Measurements from ENCODE around the gene HSPA1B.
"Not testable (repeated sequence)": the region's sequence is repeated elsewhere in the genome, so short reads cannot be mapped to it uniquely, and the experiment has no call there.

HSPA1B gene

DNA sequence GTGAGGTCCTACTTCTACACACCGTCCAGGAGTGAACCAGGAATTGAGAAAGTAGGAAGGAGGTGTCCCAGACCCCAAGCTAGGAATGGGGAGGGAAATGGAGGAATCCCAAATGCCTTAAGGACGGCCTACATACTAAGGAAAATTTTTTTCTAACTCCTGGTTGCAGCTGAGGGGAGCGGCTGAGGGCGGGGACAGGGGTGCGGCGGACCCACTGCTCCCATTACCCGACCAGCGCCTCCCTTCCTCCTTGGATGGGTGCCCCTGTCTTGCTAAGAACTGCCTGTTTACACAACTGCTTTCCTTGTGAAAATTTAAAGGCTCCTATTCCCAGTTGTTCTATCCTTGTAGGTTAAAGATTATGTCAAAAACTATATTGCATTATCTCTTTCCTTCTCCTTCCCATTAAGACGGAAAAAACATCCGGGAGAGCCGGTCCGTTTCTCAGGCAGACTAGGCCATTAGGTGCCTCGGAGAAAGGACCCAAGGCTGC lies 699 bp upstream of the HSPA1B start:
- no peak for DNase-seq (ENCODE audit: low read depth in 2 of 2)

DNA sequence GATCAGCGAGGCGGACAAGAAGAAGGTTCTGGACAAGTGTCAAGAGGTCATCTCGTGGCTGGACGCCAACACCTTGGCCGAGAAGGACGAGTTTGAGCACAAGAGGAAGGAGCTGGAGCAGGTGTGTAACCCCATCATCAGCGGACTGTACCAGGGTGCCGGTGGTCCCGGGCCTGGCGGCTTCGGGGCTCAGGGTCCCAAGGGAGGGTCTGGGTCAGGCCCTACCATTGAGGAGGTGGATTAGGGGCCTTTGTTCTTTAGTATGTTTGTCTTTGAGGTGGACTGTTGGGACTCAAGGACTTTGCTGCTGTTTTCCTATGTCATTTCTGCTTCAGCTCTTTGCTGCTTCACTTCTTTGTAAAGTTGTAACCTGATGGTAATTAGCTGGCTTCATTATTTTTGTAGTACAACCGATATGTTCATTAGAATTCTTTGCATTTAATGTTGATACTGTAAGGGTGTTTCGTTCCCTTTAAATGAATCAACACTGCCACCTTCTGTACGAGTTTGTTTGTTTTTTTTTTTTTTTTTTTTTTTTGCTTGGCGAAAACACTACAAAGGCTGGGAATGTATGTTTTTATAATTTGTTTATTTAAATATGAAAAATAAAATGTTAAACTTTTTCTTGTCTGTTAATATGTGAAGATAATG lies 2.2 kb downstream of the HSPA1B start:
- no peak for DNase-seq (ENCODE audit: low read depth in 2 of 2)

DNA sequence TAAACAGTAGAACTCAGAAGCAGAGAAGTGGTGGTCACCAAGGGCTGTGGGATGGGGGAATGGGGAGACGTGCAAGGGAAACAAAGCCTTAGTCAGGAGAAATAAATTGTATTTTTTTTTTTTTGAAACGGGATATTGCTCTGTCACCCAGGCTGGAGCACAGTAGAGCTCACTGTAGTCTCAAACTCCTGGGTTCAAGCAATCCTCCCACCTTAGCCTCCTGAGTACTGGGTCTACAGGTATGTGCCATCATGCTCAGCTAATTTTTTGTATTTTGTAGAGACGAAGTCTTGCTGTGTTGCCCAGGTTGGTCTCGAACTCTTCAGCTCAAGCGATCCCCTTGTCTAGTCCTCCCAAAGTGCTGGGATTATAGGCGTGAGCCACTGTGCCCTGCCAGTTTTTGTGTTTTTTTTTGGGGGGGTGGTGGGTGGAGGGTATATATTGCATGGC lies 3.4 kb downstream of the HSPA1B start:
- no peak for DNase-seq (ENCODE audit: low read depth in 2 of 2)

DNA sequence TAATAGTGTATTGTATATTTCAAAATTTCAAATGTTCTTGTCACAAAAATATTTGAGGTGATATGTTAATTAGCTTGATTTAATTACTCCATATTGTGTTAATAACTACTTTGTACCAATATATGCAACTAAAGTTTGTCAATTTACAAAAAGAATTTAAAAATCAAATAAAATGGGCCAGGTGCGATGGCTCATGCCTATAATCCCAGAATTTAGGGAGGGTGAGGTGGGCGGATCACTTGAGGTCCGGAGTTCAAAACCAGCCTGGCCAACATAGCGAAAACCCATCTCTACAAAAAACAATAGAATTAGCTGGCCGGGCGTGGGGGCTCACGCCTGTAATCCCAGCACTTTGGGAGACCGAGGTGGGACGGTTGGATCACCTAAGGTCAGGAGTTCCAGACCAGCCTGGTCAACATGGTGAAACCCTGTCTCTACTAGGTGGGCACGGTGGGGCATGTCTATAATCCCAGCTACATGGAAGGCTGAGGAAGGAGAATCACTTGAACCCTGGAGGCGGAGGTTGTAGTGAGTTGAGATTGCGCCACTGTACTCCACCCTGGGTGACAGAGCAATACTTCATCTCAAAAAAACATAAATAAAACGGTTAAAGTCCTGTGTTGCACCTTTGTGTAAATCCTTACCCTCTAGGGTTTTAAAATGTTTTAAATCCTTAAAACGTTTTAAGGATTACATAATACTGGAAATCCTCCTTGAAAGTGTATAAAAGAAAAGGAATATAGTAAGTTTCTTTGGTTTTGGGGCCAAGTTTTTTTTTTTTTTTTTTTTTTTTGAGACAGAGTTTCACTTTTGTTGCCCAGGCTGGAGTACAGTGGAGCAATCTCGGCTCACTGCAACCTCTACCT lies 4.0 kb downstream of the HSPA1B start:
- no peak for DNase-seq (ENCODE audit: low read depth in 2 of 2)

DNA sequence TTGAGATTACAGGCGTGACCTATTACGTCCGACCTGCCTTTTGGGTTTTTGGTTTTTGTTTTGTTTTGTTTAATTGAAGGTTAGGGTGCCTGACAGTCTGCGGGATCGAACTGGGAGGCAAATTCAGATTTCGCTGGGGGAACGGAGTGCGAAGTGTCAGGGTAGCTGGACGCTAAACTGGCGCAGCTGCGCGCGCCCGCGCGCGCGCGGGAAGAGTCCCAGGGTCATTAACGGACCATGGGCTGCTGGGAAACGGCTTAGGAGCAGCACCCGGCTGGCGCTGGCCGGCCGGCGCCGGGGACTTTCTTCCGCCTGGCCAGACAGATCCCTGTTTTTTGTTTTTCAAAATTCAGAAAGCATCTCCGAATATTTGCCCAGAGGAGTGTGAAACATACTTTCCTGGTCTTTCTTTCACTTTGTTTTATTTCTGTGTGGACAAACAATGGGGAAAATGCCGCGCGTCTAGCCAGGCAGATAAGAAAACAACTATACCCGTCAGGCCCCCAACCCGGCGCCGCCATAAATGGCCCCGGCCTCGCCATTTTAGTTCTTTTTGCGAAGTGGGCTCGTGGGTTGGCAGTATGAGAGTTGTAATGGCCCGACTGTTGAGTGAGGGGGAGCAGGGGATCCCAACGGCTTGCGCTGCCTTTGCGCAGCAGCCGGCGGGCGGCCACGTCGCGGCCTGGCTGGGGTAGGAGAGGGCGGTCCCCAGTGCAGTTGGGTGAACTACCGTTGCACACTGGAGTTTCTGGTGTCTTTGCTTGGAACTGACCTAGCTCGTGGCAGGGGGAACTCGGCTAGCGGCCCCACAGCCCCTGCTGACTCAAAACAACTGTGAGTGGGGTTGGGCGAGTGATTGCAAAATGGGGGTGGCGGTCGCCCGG lies 7.1 kb downstream of the HSPA1B start:
- peak; percentile 59 for DNase-seq (ENCODE audit: low read depth in 2 of 2)

DNA sequence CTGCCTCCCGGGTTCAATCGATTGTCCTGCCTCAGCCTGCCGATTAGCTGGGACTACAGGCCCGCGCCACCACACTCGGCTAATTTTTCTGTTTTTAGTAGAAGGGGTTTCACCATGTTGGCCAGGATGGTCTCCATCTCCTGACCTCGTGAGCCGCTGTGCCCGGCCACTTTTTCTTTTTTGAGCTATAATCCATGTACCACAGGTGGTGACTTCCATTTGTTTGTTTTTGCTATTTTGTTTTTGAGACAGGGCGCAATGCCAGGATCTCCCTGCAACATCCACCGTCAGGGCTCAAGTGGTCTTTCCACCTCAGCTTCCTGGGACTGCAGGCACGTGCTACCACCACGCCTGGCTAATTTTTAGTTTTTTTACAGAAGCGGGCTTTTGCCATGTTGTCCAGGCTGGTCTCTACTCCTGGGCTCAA lies 8.5 kb downstream of the HSPA1B start:
- no peak for DNase-seq (ENCODE audit: low read depth in 2 of 2)

DNA sequence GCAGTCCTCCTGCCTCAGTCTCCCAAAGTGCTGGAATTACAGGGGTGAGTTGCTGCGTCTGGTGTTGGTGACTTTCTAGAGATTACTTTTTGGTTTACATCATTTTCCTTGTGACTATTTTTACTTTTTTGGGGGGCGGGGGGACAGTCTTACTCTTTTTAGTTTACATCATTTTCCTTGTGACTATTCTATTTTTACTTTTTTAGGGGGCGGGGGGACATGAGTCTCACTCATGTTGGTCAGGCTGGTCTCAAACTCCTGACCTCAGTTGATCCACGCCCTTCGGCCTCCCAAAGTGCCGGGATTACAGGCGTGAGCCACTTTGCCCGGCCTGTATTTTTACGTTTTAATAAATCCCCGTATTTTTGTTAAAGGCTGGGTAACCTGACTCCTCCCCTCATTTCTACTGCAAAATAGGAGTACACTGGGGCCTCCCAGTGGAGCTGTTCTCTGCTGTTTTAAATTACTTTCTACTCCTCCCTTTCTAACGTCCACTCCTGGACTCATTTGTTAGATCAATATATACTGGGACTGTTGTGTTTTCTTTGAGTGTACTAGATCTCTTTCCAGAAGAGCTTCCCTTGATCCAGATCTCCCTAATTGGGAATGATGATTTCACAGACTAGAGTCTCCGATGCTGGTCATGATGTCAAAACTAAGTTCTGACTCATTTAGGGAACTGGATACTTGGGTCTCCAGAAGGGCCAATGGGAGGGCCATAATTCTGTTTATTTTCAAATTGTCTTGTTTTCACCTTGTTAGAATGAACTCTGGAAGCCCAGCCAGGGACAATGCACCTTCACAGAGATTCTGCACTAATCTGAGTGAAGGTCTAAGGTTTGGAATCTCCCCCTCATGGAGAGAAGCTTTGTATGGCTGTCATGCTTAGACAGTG lies 9.2 kb downstream of the HSPA1B start:
- DNase-seq (ENCODE audit: low read depth in 2 of 2), result no peak

DNA sequence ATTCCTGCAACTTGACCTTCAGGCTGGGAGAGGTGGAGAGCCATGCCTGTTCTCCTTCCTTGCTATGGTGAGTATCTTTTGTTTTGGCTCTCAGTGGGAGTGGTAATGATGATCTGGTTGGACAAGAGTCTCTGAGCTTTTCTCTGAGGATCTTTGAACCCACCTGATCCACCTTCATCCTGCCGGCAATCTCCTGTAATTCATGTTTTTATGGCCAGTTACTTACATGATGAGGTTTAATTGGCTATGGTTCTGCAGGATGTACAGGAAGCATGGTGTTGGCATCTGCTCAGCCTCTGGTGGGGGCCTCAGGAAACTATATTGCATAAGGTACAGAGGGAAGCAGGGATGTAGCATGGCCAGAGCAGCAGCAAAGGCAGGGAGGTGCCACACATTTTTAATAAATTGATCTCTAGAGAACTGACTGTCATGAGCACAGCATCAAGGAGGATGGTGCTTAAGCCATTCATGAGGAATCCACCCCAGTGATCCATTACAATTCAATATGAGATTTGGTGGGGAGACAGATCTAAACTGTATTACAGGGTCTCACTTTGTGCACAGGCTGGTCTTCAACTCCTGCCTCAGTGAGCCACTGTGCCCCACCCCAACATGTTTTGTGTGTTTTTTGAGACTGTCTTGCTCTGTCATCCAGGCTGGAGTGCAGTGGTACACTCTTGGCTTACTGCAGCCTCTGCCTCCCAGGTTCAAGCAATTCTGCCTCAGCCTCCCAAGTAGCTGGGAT lies 10.0 kb downstream of the HSPA1B start:
- no peak for DNase-seq (ENCODE audit: low read depth in 2 of 2)

DNA sequence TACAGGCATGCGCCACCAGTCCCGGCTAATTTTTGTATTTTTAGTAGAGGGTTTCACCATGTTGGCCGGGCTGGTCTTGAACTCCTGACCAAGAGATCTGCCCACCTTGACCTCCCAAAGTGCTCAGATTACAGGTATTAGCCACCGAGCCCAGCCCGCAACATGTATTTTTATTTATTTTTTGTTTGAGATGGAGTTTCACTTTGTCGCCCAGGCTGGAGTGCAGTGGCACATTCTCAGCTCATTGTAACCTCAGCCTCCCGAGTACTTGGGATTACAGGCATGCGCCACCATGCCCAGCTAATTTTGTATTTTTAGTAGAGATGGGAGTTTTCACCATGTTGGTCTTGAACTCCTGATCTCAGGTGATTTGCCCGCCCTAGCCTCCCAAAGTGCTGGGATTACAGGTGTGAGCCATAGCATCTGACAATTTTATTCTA lies 10.6 kb downstream of the HSPA1B start:
- DNase-seq (ENCODE audit: low read depth in 2 of 2), result not testable (repeated sequence)

DNA sequence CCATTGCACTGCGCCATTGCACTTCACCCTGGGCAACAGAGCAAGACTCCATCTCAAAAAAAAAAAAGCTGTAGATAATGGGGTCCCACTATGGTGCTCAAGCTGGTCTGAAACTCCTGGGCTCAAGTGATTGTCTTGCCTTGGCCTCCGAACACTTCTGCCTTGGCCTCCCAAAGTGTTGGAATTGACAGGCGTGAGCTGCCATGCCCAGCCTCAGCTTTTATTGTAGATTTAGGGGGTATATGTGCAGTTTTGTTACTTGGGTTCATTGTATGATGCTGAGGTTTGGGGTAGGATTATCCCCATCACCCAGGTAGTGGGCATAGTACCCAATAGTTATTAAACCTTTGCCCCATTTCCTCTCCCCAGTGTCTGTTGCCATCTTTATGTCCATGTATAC lies 11.4 kb downstream of the HSPA1B start:
- no peak for DNase-seq (ENCODE audit: low read depth in 2 of 2)

DNA sequence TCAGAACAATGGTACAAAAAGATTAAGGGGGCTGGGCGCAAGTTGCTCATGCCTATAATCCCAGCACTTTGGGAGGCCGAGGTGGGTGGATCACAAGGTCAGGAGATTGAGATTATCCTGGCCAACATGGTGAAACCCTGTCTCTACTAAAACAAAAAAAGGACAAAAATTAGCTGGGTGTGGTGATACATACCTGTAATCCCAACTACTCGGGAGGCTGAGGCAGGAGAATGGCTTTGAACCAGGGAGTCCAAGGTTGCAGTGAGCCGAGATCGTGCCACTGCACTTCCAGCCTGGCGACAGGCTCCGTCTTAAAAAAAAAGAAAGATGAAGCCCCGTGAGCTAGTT lies 12.2 kb downstream of the HSPA1B start:
- DNase-seq (ENCODE audit: low read depth in 2 of 2), result not testable (repeated sequence)

DNA sequence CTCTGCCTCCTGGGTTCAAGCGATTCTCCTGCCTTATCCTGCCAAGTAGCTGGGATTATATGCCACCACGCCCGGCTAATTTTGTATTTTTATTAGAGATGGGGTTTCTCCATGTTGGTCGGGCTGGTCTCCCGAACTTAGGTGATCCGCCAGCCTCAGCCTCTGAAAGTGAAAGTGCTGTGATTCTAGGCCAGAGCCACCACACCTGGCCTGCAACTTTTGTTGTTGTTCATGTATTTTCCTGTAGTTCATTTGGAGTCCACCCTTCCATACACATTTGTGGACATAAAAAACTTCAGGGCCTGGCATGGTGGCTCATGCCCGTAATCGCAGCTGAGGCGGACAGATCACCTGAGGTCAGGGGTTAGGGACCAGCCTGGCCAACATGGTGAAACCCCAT lies 14.5 kb downstream of the HSPA1B start:
- DNase-seq (ENCODE audit: low read depth in 2 of 2), result no peak

DNA sequence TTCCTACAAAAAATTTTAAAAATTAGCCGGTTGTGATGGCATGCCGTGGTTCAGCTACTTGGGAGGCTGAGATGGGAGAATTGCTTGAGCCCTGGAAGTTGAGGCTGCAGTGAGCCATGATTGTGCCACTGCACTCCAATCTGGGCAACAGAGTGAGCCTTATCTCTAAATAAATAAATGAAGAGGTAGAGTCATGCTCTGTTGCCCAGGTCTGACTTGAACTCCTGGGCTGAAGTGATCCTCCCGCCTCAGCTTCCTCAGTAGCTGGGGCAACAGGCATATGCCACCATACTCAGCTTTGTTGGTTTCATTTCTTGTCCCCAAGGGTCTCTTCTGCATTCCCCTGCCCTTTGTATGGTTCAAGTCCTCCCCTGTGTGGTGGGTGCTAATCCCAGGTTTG lies 17.0 kb downstream of the HSPA1B start:
- DNase-seq (ENCODE audit: low read depth in 2 of 2), result no peak

DNA sequence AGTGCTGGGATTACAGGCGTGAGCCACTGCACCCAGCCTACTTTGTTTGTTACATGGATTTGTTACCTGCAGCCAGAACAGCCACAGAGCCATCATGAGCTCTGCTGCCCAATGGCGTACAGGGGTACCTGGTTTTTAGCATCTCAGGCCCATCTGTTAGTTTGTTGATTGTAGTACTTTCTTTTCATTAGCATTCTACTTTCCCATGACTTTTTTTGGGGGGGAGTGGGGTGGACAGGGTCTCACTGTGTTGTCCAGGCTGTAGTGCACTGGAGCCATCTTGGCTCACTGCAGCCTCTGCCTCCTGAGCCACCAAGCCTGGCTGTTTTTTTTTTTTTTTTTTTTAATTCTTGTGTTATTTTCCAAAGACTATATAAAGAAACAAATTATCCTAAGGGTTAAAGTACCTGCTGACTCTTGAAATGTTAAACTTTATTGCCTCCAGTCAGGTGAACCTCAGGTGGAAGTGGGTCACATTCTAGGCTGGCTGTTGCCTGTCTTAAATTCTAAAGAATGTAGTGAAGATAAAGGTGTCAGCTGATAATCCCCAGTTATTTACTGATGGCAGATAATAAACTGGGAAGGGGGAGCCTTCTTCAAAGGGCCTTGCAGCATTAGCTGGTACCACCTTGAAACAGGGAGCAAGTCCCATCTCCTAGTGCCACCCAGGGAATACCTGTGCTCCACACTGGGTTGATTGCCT lies 19.9 kb downstream of the HSPA1B start:
- no peak for DNase-seq (ENCODE audit: low read depth in 2 of 2)

DNA sequence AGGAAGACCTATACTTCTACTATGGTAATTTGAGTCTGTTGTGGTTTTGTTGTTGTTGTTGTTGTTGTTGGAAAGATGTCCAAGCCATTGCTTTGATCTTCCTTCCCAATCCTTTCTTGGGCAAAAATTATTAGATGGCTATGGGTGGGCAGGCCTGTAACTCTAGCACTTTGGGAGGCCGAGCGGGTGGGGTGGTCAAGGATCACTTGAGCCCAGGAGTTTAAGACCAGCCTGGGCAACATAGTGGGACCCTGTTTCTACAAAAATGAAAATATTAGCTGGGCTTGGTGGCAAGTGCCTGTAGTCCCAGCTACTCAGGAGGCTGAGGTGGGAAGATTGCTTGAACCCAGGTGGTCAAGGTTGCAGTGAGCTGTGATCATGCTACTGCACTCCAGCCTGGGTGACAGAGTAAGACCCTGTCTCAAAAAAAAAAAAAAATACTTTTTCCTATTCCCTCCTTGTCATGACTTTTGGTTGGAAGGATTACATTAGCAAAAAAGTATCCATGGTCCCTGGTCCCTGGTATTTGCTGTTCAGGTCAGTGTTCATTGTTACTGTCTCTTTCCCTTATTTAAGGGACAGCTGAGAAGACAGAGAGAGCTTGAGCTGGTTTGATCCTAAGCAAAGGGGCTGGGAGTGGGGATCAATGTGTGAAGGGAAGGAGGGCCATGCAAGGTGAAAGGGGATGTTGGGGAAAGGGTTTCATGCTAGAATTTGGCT lies 23.4 kb downstream of the HSPA1B start:
- DNase-seq (ENCODE audit: low read depth in 2 of 2), result no peak

DNA sequence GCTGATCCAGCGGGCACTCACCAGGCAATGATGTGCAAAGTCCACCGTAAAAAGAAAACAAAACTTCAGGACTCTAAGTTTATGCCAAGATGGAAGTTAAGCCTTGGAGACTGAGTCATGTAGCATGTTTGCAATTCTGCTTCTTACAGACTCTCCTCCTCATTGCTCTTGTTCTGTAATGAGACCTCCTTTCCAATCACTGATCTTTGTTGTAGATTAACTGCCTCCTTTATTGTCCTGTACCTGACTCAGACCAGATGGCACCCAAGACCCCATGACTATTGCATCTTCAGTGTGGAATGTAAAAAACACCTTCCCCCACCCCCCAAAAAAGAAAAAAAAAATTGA lies 23.9 kb downstream of the HSPA1B start:
- DNase-seq (ENCODE audit: low read depth in 2 of 2), result no peak

DNA sequence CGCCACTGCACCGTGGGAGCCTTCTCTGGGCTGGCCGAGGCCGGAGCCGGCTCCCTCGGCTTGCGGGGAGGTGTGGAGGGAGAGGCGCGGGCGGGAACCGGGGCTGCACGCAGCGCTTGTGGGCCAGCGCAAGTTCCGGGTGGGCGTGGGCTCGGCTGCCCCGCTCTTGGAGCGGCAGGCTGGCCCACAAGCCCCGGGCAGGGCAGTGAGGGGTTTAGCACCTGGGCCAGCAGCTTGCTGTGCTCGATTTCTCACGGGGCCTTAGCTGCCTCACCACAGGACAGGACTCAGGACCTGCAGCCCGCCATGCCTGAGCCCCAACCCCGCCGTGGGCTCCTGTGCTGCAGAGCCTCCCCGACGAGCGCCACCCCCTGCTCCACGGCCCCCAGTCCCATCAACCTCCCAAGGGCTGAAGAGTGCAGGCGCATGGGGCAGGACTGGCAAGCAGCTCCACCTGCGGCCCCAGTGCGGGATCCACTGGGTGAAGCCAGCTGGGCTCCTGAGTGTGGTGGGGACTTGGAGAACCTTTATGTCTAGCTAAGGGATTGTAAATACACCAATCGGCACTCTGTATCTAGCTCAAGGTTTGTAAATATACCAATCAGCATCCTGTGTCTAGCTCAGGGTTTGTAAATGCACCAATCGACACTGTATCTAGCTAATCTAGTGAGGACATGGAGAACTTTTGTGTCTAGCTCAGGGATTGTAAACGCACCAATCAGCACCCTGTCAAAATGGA lies 24.6 kb downstream of the HSPA1B start:
- not testable (repeated sequence) for DNase-seq (ENCODE audit: low read depth in 2 of 2)

DNA sequence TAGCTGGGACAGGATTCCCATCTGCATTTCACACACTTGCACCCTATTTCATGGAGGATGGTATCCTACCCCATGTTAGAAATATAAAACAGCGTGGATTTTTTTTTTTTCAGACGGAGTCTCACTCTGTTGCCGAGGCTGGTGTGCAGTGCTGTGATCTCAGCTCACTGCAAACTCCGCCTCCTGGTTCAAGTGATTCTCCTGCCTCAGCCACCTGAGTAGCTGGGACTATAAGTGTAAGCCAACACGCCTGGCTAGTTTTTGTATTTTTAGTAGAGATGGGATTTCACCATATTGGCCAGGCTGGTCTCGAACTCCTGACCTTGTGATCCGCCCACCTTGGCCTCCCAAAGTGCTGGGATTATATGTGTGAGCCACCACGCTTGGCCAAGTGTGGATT lies 30.2 kb downstream of the HSPA1B start:
- not testable (repeated sequence) for DNase-seq (ENCODE audit: low read depth in 2 of 2)
